Activated T-cell treated with anti-CD3 and anti-CD28 coated beads, Interleukin-2, amount 50 U/mL, for 4 hours (primary cell): Measurements from ENCODE around the gene FOSB. TPM values are rescaled to one million over a fixed set of nuclear protein-coding genes. Genes with fewer than 3 reads are reported as not detected.

Experiments
- ATAC-seq, 2 donors: fragments of 200-7000 bp; cut with Tn5 transposase; one replicate each; pipeline ENCODE4 v1.10.0; 2021
- DNase-seq: peaks from one replicate; pipeline ENCODE4 v3.0.0-alpha.2; 2020
- H3K27me3 Mint-ChIP-seq: one replicate; pipeline ENCODE4 v1.8.0; 2021; ENCODE audit warnings: low read depth, mixed read lengths
- H3K36me3 Mint-ChIP-seq: one replicate; pipeline ENCODE4 v1.8.0; 2022; ENCODE audit warnings: mixed read lengths; ENCODE audit not compliant: insufficient read depth
- H3K4me1 Mint-ChIP-seq: one replicate; pipeline ENCODE4 v1.8.0; 2021; ENCODE audit warnings: low read depth, mixed read lengths
- H3K4me3 Mint-ChIP-seq: one replicate; pipeline ENCODE4 v1.8.0; 2021; ENCODE audit warnings: mild to moderate bottlenecking, moderate library complexity, mixed read lengths
- H3K9me3 Mint-ChIP-seq: one replicate; pipeline ENCODE4 v1.8.0; 2021; ENCODE audit warnings: mixed read lengths
- total RNA-seq, 3 donors: library from RNA; stranded (reverse); gene quantifications; one replicate each; pipeline ENCODE4 v1.2.1, GENCODE V29; 2021

The FOSB gene
- total RNA-seq, 3 donors from 2014 or later, result 10.5 to 13.4 (median 13.2) TPM

DNA sequence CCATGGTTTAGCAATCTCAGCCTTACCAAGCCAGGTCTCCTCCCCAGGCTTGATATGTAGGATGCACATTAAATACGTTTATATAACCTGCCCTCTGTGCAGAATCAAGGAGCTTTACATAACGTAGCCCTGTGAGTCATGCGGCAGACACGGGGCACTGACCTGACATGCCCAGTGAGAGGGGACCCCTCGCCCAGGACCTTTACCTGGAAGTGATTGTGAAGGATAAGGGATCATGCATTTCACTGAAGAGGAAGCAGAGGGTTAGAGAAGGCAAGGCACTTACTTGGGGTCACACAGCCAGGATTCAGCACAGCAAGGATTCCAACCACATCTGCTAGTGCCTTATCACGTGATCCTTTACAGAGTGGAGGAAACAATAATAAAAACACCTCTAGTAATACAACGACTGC is 18.9 kb upstream of the FOSB start:
- Mint-ChIP-seq H3K4me1 (peaks cover 59% of the 10 kb centered on the region), H3K9me3 (no peaks in the 10 kb centered on the region), H3K36me3 (no peaks in the 10 kb centered on the region), H3K27me3 (no peaks in the 10 kb centered on the region), H3K4me3 (peak overlapping the region; percentile 61)
- no peak for DNase-seq
- ATAC-seq, result no peak

DNA sequence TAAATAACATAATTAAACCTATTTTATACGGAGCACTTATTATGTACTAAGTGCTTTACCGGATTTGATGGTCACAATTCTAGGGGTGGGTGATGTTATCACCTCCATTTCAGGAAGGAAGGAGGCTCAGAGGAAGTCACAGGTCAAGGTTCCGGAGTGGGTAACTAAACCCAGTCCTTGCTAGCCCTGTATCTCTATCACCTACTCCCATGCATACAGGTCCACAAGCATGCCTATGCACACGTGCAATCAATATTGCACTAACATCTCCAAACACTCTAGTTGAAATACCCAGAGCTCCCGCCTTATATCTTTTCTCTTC is 17.8 kb upstream of the FOSB start:
- Mint-ChIP-seq H3K4me1 (peaks cover 55% of the 10 kb centered on the region), H3K9me3 (no peaks in the 10 kb centered on the region), H3K36me3 (no peaks in the 10 kb centered on the region), H3K4me3 (peak overlapping the region; percentile 94), H3K27me3 (no peaks in the 10 kb centered on the region)
- DNase-seq (no peak), ATAC-seq (peak; percentile 8)

DNA sequence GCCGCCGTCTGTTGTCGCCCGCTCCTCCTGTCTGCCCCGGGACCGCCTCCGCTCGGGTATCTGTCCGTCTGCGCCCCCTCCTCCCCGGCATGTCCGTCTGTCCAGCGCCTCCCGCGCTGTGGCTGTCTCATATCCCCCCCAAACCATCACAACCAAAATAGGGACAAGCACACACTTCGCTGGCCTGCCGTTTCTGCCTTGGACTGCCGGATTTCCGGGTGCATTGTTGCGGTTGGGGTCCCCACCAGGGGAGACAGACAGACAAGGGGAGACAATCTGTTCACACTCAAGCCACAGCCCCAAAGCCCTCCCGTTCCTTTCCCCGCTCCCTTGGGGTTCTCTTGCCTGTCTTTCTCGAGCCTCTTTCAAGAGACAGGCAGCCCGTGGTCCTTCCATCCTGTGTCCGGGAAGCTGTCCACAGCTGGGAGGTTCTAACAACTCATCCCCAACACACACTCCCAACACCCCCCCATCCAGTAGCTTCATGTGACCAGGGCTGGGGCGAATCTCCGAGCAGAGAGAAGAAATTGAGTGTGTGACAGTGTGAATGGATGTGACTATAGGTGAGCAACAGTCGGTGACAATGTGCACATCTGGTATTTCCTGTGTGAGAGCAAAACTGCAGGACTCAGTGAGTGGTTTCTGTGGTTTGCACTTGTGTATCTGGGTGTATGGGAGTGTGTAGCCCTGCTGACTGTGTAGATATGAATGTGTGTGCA is 16.5 kb upstream of the FOSB start:
- Mint-ChIP-seq H3K4me1 (peaks cover 59% of the 10 kb centered on the region), H3K36me3 (no peaks in the 10 kb centered on the region), H3K9me3 (no peaks in the 10 kb centered on the region), H3K4me3 (peak overlapping the region; percentile 81), H3K27me3 (no peaks in the 10 kb centered on the region)
- ATAC-seq (peak; percentile 47 to 51), DNase-seq (no peak)

DNA sequence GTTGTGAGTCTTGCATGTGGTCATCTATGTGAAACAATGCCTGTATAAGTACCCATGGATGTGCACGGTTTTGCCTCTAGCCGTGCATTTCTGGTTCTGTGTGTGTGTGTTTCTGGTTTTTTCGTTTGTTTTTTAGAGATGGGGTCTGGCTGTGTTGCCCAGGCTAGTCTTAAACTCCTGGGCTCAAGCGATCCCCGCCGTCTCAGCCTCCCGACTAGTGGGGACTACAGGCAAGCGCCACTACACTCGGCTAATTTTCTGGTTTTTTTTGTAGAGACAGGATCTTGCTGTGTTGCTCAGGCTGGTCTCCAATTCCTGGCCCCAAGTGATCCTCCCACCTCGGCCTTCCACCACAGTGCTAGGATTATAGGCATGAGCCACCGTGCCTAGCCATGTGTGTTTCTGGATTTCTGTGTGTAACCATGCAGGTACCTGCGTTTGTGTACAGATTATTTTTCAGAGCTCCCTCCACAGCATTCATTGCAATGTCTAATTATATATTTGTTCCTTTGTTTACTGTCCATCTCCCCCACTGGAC is 15.9 kb upstream of the FOSB start:
- peak overlapping the region; percentile 81 for H3K4me3 Mint-ChIP-seq
- no peaks in the 10 kb centered on the region for H3K36me3 Mint-ChIP-seq
- no peak for DNase-seq
- peaks cover 60% of the 10 kb centered on the region for H3K4me1 Mint-ChIP-seq
- H3K27me3 Mint-ChIP-seq, result no peaks in the 10 kb centered on the region
- no peak for ATAC-seq
- H3K9me3 Mint-ChIP-seq, result no peaks in the 10 kb centered on the region

DNA sequence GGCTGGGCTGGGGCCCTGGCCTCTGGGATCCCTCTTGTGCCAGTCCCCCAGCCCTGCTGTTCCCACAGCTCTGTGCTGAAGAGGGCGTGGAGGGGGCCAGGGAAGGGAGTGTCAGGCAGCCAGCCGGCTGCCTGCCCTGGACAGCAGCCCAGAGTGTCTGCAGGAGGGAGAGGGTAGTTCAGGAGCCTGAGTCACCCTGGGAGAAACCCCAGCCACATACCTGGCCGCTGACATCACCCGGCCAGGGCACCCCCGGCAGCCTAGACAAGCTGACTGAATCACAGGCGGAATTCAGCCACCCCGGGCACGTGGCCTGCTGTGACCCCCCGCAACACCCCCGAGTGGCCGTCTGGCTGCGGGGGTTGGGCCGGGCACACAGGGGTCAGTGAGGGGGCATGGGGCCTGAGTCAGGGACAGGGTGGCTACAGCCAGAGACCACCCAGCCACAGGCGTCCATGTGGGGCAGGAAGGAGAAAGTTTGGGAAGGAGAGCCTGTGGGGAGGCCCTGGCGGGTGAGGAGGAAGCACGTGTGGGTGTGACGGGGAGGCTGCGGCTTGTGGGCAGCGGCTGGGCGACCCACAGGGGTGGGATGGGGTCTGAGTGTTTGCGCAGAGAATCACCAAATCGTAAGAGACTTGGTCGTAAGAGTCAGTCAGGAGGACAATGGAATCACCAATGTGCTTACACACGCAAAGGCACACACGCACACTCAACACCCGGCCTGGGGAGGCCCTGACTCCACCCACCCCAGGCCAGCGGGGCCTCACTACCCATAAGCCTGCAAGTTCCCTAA is 11.9 kb upstream of the FOSB start:
- Mint-ChIP-seq H3K4me1 (peaks cover 35% of the 10 kb centered on the region), H3K9me3 (no peaks in the 10 kb centered on the region), H3K27me3 (peaks cover 4% of the 10 kb centered on the region), H3K36me3 (no peaks in the 10 kb centered on the region), H3K4me3 (peak overlapping the region; percentile 26)
- DNase-seq (peak; percentile 62), ATAC-seq (peak; percentile 67 to 77)

DNA sequence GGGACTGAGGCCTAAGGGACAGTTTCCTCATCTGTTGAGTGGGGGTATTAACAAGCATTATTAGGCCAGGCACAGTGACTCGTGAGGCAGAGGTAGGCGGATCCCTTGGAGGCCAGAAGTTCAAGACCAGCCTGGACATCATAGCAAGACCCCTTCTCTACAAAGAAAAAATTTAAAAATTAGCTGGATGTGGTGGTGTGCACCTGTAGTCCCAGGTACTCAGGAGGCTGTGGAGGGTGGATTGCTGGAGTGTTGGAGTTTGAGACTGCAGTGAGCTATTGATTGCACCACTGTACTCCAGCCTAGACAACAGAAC is 11.3 kb upstream of the FOSB start:
- peaks cover 31% of the 10 kb centered on the region for H3K4me1 Mint-ChIP-seq
- no peaks in the 10 kb centered on the region for H3K9me3 Mint-ChIP-seq
- peaks cover 4% of the 10 kb centered on the region for H3K27me3 Mint-ChIP-seq
- H3K36me3 Mint-ChIP-seq, result no peaks in the 10 kb centered on the region
- H3K4me3 Mint-ChIP-seq, result no peak overlapping the region
- ATAC-seq, result no peak
- DNase-seq, result no peak

DNA sequence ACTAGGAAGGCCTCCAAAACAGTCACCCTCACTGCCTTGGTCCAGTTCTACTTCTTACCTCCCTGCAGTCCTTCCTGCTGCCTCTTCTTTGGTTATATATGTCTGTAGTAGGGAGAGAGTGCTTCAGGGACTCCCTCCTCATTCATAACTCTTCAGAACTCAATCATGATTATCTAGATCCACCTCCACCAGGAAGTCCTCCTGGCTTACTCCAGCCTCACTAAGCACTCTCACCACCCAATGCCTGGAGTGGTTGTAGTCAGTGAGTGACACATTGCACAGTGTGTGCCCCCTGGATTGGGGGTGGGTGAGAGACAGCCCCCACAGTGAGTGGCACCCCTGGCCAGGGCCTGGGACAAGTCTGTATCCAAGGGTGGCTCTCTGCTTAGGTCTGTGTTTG is 10.0 kb upstream of the FOSB start:
- no peak for DNase-seq
- ATAC-seq, result no peak
- peaks cover 21% of the 10 kb centered on the region for H3K4me1 Mint-ChIP-seq
- H3K4me3 Mint-ChIP-seq, result no peak overlapping the region
- no peaks in the 10 kb centered on the region for H3K9me3 Mint-ChIP-seq
- H3K36me3 Mint-ChIP-seq, result no peaks in the 10 kb centered on the region
- peaks cover 4% of the 10 kb centered on the region for H3K27me3 Mint-ChIP-seq

DNA sequence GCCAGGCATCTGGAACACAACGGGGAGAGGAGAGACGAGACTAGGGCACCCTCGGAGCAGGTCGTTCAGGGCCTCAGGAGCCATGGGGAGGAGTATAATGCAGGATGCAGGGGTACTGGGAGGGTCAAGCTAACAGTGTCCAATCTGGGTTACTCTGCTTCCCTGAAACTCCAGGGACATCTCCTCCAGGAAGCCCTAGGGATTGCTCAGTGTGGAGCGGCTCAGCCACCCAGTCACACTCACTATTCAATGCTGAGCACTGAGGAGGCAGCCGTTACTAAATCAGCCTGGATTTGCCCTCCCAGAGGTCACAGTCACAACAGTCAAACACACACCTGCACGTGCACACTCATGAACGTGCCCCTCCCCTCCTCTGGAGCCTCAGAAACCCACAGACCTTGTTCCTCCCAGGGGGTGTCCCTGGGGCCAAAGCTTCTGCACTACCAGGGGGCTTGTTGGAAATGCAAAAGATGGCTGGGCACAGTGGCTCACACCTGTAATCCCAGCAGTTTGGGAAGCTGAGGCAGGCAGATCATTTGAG is 6.9 kb upstream of the FOSB start:
- peaks cover 4% of the 10 kb centered on the region for H3K27me3 Mint-ChIP-seq
- ATAC-seq, result no peak

DNA sequence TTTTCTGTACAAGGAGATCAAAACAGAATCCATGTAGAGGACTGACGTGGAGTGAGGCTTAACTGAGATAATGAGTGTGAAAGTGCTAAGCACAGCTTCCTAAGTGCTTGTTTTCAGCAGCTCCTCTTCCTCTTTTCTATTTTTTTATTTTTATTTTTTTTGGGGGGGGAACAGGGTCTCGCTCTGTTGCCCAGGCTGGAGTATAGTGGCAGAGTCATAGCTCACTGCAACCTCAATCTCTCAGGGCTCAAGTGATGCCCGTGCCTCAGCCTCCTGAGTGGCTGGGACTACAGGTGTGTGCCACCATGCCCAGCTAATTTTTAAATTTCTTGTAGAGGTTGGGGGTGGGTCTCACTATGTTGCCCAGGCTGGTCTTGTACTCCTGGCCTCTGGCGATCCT is 5.6 kb upstream of the FOSB start:
- no peaks in the 10 kb centered on the region for H3K36me3 Mint-ChIP-seq
- no peaks in the 10 kb centered on the region for H3K9me3 Mint-ChIP-seq
- DNase-seq, result no peak
- ATAC-seq, result no peak
- peaks cover 5% of the 10 kb centered on the region for H3K27me3 Mint-ChIP-seq
- peaks cover 3% of the 10 kb centered on the region for H3K4me1 Mint-ChIP-seq
- no peak overlapping the region for H3K4me3 Mint-ChIP-seq

More for the DNA sequence above, 6.9 kb upstream of the FOSB start:
- no peak for DNase-seq
- Mint-ChIP-seq H3K9me3 (no peaks in the 10 kb centered on the region), H3K4me1 (peaks cover 7% of the 10 kb centered on the region), H3K36me3 (no peaks in the 10 kb centered on the region), H3K4me3 (no peak overlapping the region)

DNA sequence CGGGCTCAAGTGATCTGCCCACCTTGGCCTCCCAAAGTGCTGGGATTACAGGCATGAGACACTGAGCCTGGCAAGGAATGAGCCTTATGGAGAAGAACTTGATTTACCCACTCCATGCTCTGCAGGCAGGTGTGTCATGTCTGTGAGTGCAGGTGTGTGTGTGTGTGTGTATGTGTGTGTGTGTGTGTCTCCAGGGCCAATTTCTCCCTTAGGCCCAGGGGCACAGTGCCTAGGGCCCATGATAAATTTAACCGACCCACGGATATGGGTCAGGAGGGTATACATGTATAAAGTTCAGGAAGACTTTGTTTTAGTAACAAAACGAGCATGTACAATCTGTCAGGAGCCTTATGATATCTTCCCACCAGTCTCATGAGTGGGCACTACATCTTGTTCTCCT is 4.6 kb upstream of the FOSB start:
- no peaks in the 10 kb centered on the region for H3K9me3 Mint-ChIP-seq

DNA sequence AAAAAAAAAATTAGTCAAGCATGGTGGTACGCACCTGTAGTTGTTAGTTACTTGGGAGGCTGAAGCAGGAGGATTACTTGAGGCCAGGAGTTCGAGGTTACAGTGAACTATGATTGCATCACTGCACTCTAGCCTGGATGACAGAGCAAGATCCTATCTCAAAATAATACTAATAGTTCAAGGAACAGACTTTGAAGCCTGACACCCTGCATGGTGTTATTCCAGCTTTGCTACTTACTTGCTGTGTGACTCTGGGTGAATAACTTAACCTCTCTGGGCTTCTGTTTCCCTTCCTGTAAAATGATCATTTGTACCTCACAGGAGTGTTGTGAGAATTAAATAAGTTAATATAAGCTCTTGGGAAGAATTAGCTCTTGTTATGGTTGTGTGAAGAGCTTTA is 3.5 kb upstream of the FOSB start:
- Mint-ChIP-seq H3K27me3 (peaks cover 5% of the 10 kb centered on the region), H3K4me1 (peaks cover 9% of the 10 kb centered on the region), H3K4me3 (no peak overlapping the region), H3K9me3 (no peaks in the 10 kb centered on the region), H3K36me3 (no peaks in the 10 kb centered on the region)
- DNase-seq, result no peak
- no peak for ATAC-seq

More for the DNA sequence above, 4.6 kb upstream of the FOSB start:
- H3K4me1 Mint-ChIP-seq, result peaks cover 7% of the 10 kb centered on the region
- DNase-seq (no peak), ATAC-seq (no peak)
- H3K27me3 Mint-ChIP-seq, result peaks cover 5% of the 10 kb centered on the region
- no peaks in the 10 kb centered on the region for H3K36me3 Mint-ChIP-seq
- no peak overlapping the region for H3K4me3 Mint-ChIP-seq

DNA sequence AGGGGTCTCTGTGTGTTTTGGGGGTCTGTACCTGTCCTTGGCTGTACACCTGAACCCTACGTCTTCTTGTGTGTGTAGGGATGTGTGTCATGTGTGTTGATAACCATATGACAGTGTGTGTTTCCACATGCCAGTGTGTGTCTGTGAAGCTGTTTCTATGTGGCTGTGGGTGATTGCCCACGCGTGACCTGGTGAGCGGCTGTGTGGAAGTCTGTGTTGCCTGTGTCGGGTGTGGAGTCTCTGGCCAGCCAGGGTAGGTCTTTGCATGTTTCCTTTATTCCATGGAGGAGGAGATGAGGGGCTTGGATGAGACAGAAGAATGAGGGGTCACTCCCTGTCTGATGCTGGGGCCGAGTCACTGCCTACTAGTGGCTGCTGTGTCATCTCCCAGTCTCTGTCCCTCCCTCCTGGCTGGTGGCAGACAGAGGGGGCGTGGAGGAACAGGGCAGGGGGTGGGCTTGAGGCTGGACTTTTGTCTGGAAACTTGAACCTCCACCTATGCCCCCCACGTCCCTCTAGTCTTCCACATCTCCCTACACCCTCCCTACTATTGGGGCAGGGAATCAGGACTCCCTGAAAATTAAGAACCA is 2.8 kb upstream of the FOSB start:
- H3K4me1 Mint-ChIP-seq, result peaks cover 16% of the 10 kb centered on the region
- H3K4me3 Mint-ChIP-seq, result no peak overlapping the region
- H3K27me3 Mint-ChIP-seq, result peaks cover 5% of the 10 kb centered on the region
- no peaks in the 10 kb centered on the region for H3K9me3 Mint-ChIP-seq
- DNase-seq (no peak), ATAC-seq (no peak)
- H3K36me3 Mint-ChIP-seq, result no peaks in the 10 kb centered on the region

DNA sequence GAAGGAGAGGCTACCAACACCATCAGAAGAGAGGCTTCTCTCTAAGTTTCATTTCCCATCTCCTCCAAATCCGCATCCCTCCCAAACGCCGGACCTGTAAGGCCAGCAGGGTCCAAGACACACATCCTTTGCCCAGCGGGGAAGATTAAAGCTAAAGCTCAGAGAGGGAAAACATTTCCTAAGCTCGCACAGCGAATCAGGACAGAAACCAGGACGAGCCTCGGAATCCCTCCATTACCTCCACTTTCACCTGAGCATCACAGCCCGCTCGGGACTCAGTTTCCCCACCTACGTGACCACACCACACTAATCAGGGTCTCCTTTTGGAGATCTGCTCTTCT is 711 bp upstream of the FOSB start:
- H3K4me3 Mint-ChIP-seq, result peak overlapping the region; percentile 90
- ATAC-seq (no peak), DNase-seq (no peak)
- H3K4me1 Mint-ChIP-seq, result peaks cover 26% of the 10 kb centered on the region
- peaks cover 1% of the 10 kb centered on the region for H3K27me3 Mint-ChIP-seq
- peaks cover 7% of the 10 kb centered on the region for H3K36me3 Mint-ChIP-seq
- no peaks in the 10 kb centered on the region for H3K9me3 Mint-ChIP-seq

DNA sequence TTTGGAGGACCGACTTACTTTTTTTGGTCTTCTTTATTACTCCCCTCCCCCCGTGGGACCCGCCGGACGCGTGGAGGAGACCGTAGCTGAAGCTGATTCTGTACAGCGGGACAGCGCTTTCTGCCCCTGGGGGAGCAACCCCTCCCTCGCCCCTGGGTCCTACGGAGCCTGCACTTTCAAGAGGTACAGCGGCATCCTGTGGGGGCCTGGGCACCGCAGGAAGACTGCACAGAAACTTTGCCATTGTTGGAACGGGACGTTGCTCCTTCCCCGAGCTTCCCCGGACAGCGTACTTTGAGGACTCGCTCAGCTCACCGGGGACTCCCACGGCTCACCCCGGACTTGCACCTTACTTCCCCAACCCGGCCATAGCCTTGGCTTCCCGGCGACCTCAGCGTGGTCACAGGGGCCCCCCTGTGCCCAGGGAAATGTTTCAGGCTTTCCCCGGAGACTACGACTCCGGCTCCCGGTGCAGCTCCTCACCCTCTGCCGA is 409 bp downstream of the FOSB start:
- Mint-ChIP-seq H3K4me3 (peak overlapping the region; percentile 90), H3K4me1 (peaks cover 26% of the 10 kb centered on the region), H3K9me3 (no peaks in the 10 kb centered on the region), H3K36me3 (peaks cover 14% of the 10 kb centered on the region), H3K27me3 (peaks cover 1% of the 10 kb centered on the region)
- DNase-seq (peak; percentile 38), ATAC-seq (no peak)
